B cell (primary cell): ENCODE results near the gene SASS6.

Experiments used
- CTCF ChIP-seq: fragments of 200-600 bp; IDR thresholded peaks from one replicate; pipeline ENCODE4 v1.8.0; 2022; ENCODE audit warnings: antibody characterized with exemption, mild to moderate bottlenecking
- EZH2 ChIP-seq: IDR thresholded peaks from 2 replicates; pipeline ENCODE4 v1.6.1; 2012; ENCODE audit warnings: borderline replicate concordance, low read depth, mild to moderate bottlenecking, moderate library complexity, low read length; ENCODE audit not compliant: insufficient read depth, poor library complexity, severe bottlenecking

GRCh38 chr1:100100202-100100601, 32.5 kb downstream of the SASS6 start:
- TF ChIP-seq CTCF (no peak), EZH2 (no peak)
